GM12878 (cell line): Measurements from ENCODE around the gene PCED1B. TPM values are rescaled to one million over a fixed set of nuclear protein-coding genes. Genes with fewer than 3 reads are reported as not detected.

ENCODE experiments used
- ATAC-seq: fragments of 200-7000 bp; cut with Tn5 transposase; 3 replicates; pipeline ENCODE4 v1.9.1; 2020; ENCODE audit warnings: mild to moderate bottlenecking, moderate library complexity
- BruUV-seq: library from RNA; stranded (reverse); fragments of 400-500 nt; replicated peaks from 2 replicates; lab custom pipeline; 2021; lab: Mats Ljungman, UMichigan
- CTCF ChIA-PET: fragments of 300-600 bp; sonication (Branson Sonifier 250); formaldehyde crosslinking; extraction: SDS; loops from one replicate; lab custom pipeline; 2021; ENCODE audit warnings: inconsistent platforms; lab: Yijun Ruan, JAX
- POLR2A ChIA-PET: fragments of 350-600 bp; formaldehyde crosslinking; extraction: SDS; loops from one replicate; lab custom pipeline; 2021; ENCODE audit warnings: inconsistent platforms; lab: Charles Lee
- RAD21 ChIA-PET: fragments of 300-600 bp; sonication (Branson Sonifier 250); formaldehyde crosslinking; loops from one replicate; lab custom pipeline; 2023; ENCODE audit warnings: antibody characterized with exemption; ENCODE audit not compliant: unreplicated experiment; lab: Charles Lee
- SMC1A ChIA-PET: fragments of 300-600 bp; sonication (Branson Sonifier 250); formaldehyde crosslinking; loops from one replicate; lab custom pipeline; 2023; ENCODE audit not compliant: unreplicated experiment, uncharacterized antibody; lab: Charles Lee
- DNase-seq: peaks from one replicate; pipeline ENCODE4 v3.0.0-alpha.2; 2011; ENCODE audit warnings: low read depth, low spot score
- FAIRE-seq: peaks from 3 replicates; lab custom pipeline; 2011; peaks lifted over from hg19 to GRCh38; lab: Jason Lieb, UNC
- H2AFZ ChIP-seq: 2 replicates; pipeline ENCODE4 v1.6.0; 2011; ENCODE audit warnings: low read depth, low read length, control low read depth; ENCODE audit not compliant: control insufficient read depth
- H3K27ac ChIP-seq: 2 replicates; pipeline ENCODE4 v1.5.1; 2011; ENCODE audit warnings: control low read depth; ENCODE audit not compliant: control insufficient read depth, insufficient read depth
- H3K27me3 ChIP-seq, 2 experiments: replicated peaks in 1 of 2; 2 replicates each; pipeline versions ENCODE4 v1.6.0 to v1.6.1; 2011; ENCODE audit warnings: low read length in 1 of 2; ENCODE audit not compliant: control insufficient read depth in 2 of 2, insufficient read depth in 2 of 2
- H3K36me3 ChIP-seq, 2 experiments: 2 replicates each; pipeline ENCODE4 v1.5.1; 2011; ENCODE audit warnings: low read length in 1 of 2; ENCODE audit not compliant: control insufficient read depth in 2 of 2, insufficient read depth in 2 of 2
- H3K4me1 ChIP-seq: 2 replicates; pipeline ENCODE4 v1.6.1; 2011; ENCODE audit warnings: mild to moderate bottlenecking, low read length, moderate library complexity, mixed read lengths; ENCODE audit not compliant: control insufficient read depth, insufficient read depth
- H3K4me2 ChIP-seq: 2 replicates; pipeline ENCODE4 v1.6.0; 2011; ENCODE audit warnings: control low read depth; ENCODE audit not compliant: control insufficient read depth, insufficient read depth
- H3K4me3 ChIP-seq: fragments of 200-600 bp; sonication (generic); 2 replicates; pipeline ENCODE4 v1.5.1; 2016
- H3K79me2 ChIP-seq: 2 replicates; pipeline ENCODE4 v1.6.0; 2011; ENCODE audit warnings: low read length; ENCODE audit not compliant: control insufficient read depth, insufficient read depth
- H3K9ac ChIP-seq: 2 replicates; pipeline ENCODE4 v1.8.0; 2011; ENCODE audit warnings: low read length, control low read depth, mixed read lengths; ENCODE audit not compliant: control insufficient read depth, insufficient read depth
- H3K9me3 ChIP-seq: replicated peaks from 3 replicates; pipeline ENCODE4 v1.5.1; 2011; ENCODE audit warnings: mild to moderate bottlenecking, low read length; ENCODE audit not compliant: control insufficient read depth, insufficient read depth
- H4K20me1 ChIP-seq: 2 replicates; pipeline ENCODE4 v1.6.0; 2011; ENCODE audit not compliant: control insufficient read depth, insufficient read depth
- CHD1 ChIP-seq: IDR thresholded peaks from 2 replicates; pipeline ENCODE4 v1.6.1; 2012; ENCODE audit warnings: low read depth, low read length, improper control_type of control experiment
- E2F4 ChIP-seq: IDR thresholded peaks from 2 replicates; pipeline ENCODE4 v1.6.1; 2012; ENCODE audit warnings: low read depth, low read length, improper control_type of control experiment
- E4F1 ChIP-seq: fragments of 450-650 bp; IDR thresholded peaks from 2 replicates; pipeline ENCODE4 v1.6.1; 2018; ENCODE audit warnings: borderline replicate concordance, mild to moderate bottlenecking; ENCODE audit not compliant: partially characterized antibody
- JUNB ChIP-seq: IDR thresholded peaks from 2 replicates; pipeline ENCODE4 v1.6.1; 2016; ENCODE audit warnings: antibody characterized with exemption, mild to moderate bottlenecking
- KAT2A ChIP-seq: conservative IDR thresholded peaks from 2 replicates; pipeline ENCODE4 v1.6.1; 2011; ENCODE audit warnings: low read depth, low read length; ENCODE audit not compliant: control insufficient read depth
- NFYA ChIP-seq: IDR thresholded peaks from 2 replicates; pipeline ENCODE4 v1.6.1; 2011; ENCODE audit warnings: low read depth, mild to moderate bottlenecking, low read length, improper control_type of control experiment, borderline replicate concordance
- RCOR1 ChIP-seq: conservative IDR thresholded peaks from 2 replicates; pipeline ENCODE4 v1.6.1; 2012; ENCODE audit warnings: low read depth, low read length, improper control_type of control experiment
- SMC3 ChIP-seq: IDR thresholded peaks from 2 replicates; pipeline ENCODE4 v1.6.1; 2011; ENCODE audit warnings: low read length, improper control_type of control experiment, borderline replicate concordance
- STAT3 ChIP-seq: IDR thresholded peaks from 2 replicates; pipeline ENCODE4 v1.6.1; 2011; ENCODE audit warnings: low read depth, low read length, improper control_type of control experiment
- WRNIP1 ChIP-seq: IDR thresholded peaks from 2 replicates; pipeline ENCODE4 v1.6.1; 2011; ENCODE audit warnings: low read depth, low read length, improper control_type of control experiment, borderline replicate concordance
- YY1 ChIP-seq: IDR thresholded peaks from 2 replicates; pipeline ENCODE4 v1.6.1; 2011; ENCODE audit warnings: low read depth, mild to moderate bottlenecking, low read length
- WGBS: methylation state at CpG from one replicate; pipeline ENCODE4 v1.1.6; 2016; ENCODE audit warnings: low lambda C conversion rate; ENCODE audit not compliant: insufficient replicate concordance, insufficient coverage; ENCODE audit errors: missing lambda C conversion rate; 5-methylcytosine and 5-hydroxymethylcytosine counted together
- in situ Hi-C: fragments of 300-500 bp; cut with MboI; formaldehyde crosslinking; loops from 9 replicates; pipeline ENCODE4 v1.14.3; 2018; ENCODE audit warnings: mixed read lengths
- intact Hi-C: fragments of 100-400 bp; cut with micrococcal nuclease; formaldehyde crosslinking; loops from one replicate; pipeline ENCODE4 v1.14.2; 2022; ENCODE audit not compliant: unreplicated experiment
- polyA plus RNA-seq, 11 experiments: library from polyadenylated mRNA; depleted of rRNA in 4 of 11; unstranded in 6 of 11; stranded (reverse) in 5 of 11; fragments of >200 nt; fragmentation: Nextera tagmentation in 4 of 11; fragmentation: Illumina TruSeq in 1 of 11; extraction: Ambion mirVana in 4 of 11; extraction: Trizol in 1 of 11; gene quantifications; 1 replicate in 1 of 11; 2 replicates in 10 of 11; pipeline versions ENCODE4 v1.2.1 to v1.2.3, GENCODE V29; 2011 to 2016; ENCODE audit warnings: inconsistent platforms in 2 of 11, missing spikeins in 2 of 11, low read depth in 1 of 11
- total RNA-seq, 4 experiments: library from RNA; depleted of rRNA in 3 of 4; stranded (reverse); fragments of >200 nt in 3 of 4; fragmentation: Illumina TruSeq in 1 of 4; extraction: Trizol in 1 of 4; gene quantifications; 2 replicates each; pipeline versions ENCODE4 v1.2.1 to v1.2.3, GENCODE V29; 2013 to 2021
- TF ChIP-seq, protein P1 (sequence below): fragments of 150-350 bp; IDR thresholded peaks from 2 replicates; pipeline ENCODE4 v1.6.1; 2016; ENCODE audit warnings: low read depth, low read length
- TF ChIP-seq, protein P2 (sequence below), 3 experiments: IDR thresholded peaks in 2 of 3; conservative IDR thresholded peaks in 1 of 3; 2 replicates each; pipeline ENCODE4 v1.5.1; 2011; ENCODE audit warnings: low read depth in 3 of 3, low read length in 3 of 3, mild to moderate bottlenecking in 3 of 3, control low read depth in 2 of 3, moderate library complexity in 2 of 3, inconsistent platforms in 1 of 3, mixed read lengths in 1 of 3; ENCODE audit not compliant: control insufficient read depth in 2 of 3, insufficient read depth in 1 of 3; ENCODE audit errors: extremely low read depth in 1 of 3

The PCED1B gene
- total and polyA plus RNA-seq, 10 of the 15 experiments (the other 5 are each of a cell fraction or from before 2014, with no cell fraction given) = 0.80 to 8.8 (median 3.0) TPM

- ATAC-seq (peak; percentile 88), FAIRE-seq (peak; percentile 86), DNase-seq (peak; percentile 32)
- in situ Hi-C loops = no loop called here
- H3K36me3 ChIP-seq = no peaks in the 10 kb centered on the region
- ChIA-PET CTCF (interaction anchor here (0.7 kb wide), 1 partner anchor 28 kb away, joined by 4 read pairs; no protein-coding TSS in a partner anchor), SMC1A (interaction anchor here (0.6 to 1.5 kb wide), 5 partner anchors 30 to 233 kb away, joined by 3 to 5 read pairs (median 3); no protein-coding TSS in a partner anchor), RAD21 (interaction anchor here (0.7 kb wide), 2 partner anchors 122 to 197 kb away, joined by 3 read pairs; no protein-coding TSS in a partner anchor), POLR2A (no interaction called here)
- H3K4me3 ChIP-seq = no peak overlapping the region
- peak overlapping the region; percentile 87 for H3K4me2 ChIP-seq
- H3K79me2 ChIP-seq = no peaks in the 10 kb centered on the region
- H3K27ac ChIP-seq = no peak overlapping the region
- BruUV-seq = no TSS peak
- peaks cover 0 to 9% of the 10 kb centered on the region in 2 experiments; a peak in 2 of 4 replicates for H3K27me3 ChIP-seq
- intact Hi-C loops = no loop called here
- peaks cover 21% of the 10 kb centered on the region for H3K4me1 ChIP-seq
- H4K20me1 ChIP-seq = no peaks in the 10 kb centered on the region
- no peak overlapping the region for H3K9ac ChIP-seq
- H2AFZ ChIP-seq = no peak overlapping the region
- WGBS = 11% methylated on average over 13 of the region's 13 CpGs
- H3K9me3 ChIP-seq = peaks cover 4% of the 10 kb centered on the region; the same call in 2 of the 3 replicates
- TF ChIP-seq STAT3 (no peak), YY1 (no peak), E4F1 (no peak), NFYA (no peak), E2F4 (no peak), JUNB (no peak), CHD1 (no peak), SMC3 (no peak), WRNIP1 (no peak), RCOR1 (no peak), KAT2A (no peak)
- TF ChIP-seq, protein P1, sequence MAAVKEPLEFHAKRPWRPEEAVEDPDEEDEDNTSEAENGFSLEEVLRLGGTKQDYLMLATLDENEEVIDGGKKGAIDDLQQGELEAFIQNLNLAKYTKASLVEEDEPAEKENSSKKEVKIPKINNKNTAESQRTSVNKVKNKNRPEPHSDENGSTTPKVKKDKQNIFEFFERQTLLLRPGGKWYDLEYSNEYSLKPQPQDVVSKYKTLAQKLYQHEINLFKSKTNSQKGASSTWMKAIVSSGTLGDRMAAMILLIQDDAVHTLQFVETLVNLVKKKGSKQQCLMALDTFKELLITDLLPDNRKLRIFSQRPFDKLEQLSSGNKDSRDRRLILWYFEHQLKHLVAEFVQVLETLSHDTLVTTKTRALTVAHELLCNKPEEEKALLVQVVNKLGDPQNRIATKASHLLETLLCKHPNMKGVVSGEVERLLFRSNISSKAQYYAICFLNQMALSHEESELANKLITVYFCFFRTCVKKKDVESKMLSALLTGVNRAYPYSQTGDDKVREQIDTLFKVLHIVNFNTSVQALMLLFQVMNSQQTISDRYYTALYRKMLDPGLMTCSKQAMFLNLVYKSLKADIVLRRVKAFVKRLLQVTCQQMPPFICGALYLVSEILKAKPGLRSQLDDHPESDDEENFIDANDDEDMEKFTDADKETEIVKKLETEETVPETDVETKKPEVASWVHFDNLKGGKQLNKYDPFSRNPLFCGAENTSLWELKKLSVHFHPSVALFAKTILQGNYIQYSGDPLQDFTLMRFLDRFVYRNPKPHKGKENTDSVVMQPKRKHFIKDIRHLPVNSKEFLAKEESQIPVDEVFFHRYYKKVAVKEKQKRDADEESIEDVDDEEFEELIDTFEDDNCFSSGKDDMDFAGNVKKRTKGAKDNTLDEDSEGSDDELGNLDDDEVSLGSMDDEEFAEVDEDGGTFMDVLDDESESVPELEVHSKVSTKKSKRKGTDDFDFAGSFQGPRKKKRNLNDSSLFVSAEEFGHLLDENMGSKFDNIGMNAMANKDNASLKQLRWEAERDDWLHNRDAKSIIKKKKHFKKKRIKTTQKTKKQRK = no peak
- TF ChIP-seq, protein P2, sequence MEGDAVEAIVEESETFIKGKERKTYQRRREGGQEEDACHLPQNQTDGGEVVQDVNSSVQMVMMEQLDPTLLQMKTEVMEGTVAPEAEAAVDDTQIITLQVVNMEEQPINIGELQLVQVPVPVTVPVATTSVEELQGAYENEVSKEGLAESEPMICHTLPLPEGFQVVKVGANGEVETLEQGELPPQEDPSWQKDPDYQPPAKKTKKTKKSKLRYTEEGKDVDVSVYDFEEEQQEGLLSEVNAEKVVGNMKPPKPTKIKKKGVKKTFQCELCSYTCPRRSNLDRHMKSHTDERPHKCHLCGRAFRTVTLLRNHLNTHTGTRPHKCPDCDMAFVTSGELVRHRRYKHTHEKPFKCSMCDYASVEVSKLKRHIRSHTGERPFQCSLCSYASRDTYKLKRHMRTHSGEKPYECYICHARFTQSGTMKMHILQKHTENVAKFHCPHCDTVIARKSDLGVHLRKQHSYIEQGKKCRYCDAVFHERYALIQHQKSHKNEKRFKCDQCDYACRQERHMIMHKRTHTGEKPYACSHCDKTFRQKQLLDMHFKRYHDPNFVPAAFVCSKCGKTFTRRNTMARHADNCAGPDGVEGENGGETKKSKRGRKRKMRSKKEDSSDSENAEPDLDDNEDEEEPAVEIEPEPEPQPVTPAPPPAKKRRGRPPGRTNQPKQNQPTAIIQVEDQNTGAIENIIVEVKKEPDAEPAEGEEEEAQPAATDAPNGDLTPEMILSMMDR (IDR thresholded peaks at IDR 0.05 in 2 of 3, conservative IDR thresholded peaks at IDR 0.05 in 1 of 3; ENCODE audit: control insufficient read depth in 2 of 3, extremely low read depth in 1 of 3, insufficient read depth in 1 of 3, low read depth in 3 of 3, low read length in 3 of 3) = no peak
Observed at GRCh38 chr12:47268501-47269454, 189.4 kb downstream of the PCED1B start.
